Spinal cord (tissue), 10 donors: ENCODE results near the gene CDC42BPG. TPM values are rescaled to one million over a fixed set of nuclear protein-coding genes. Genes with fewer than 3 reads are reported as not detected.

Experiments used
- DNase-seq, 6 donors: peaks; one replicate each; pipeline versions ENCODE4 v3.0.0 to v3.0.0-alpha.2; 2013 to 2015; ENCODE audit warnings: low spot score in 6 of 6, low read depth in 4 of 6
- H3K27ac ChIP-seq: one replicate; pipeline ENCODE4 v1.5.1; 2013; ENCODE audit warnings: low read depth, low read length, control low read depth
- H3K27me3 ChIP-seq: one replicate; pipeline ENCODE4 v1.6.1; 2013; ENCODE audit warnings: low read length; ENCODE audit not compliant: control insufficient read depth, insufficient read depth
- H3K36me3 ChIP-seq: one replicate; pipeline ENCODE4 v1.6.1; 2013; ENCODE audit warnings: low read length; ENCODE audit not compliant: control insufficient read depth, insufficient read depth
- H3K4me1 ChIP-seq: one replicate; pipeline ENCODE4 v1.6.1; 2013; ENCODE audit warnings: low read length; ENCODE audit not compliant: control insufficient read depth, insufficient read depth
- H3K4me3 ChIP-seq: one replicate; pipeline ENCODE4 v1.5.1; 2013; ENCODE audit warnings: low read depth, low read length, control low read depth
- H3K9me3 ChIP-seq: one replicate; pipeline ENCODE4 v1.6.1; 2013; ENCODE audit warnings: low read length; ENCODE audit not compliant: control insufficient read depth, insufficient read depth
- WGBS: methylation state at CpG from one replicate; pipeline ENCODE4 v1.1.5; 2013; ENCODE audit warnings: missing lambda C conversion rate; ENCODE audit not compliant: insufficient coverage; 5-methylcytosine and 5-hydroxymethylcytosine counted together
- polyA plus RNA-seq, 2 donors: library from polyadenylated mRNA; unstranded; fragments of 120-200 nt; gene quantifications; one replicate each; pipeline ENCODE4 v1.2.1, GENCODE V29; 2013; ENCODE audit not compliant: insufficient read length in 2 of 2
- total RNA-seq, 2 donors: library from RNA; depleted of rRNA in 1 of 2; stranded (reverse); fragments of 120-200 nt in 1 of 2; fragments of >200 nt in 1 of 2; gene quantifications; one replicate each; pipeline versions ENCODE4 v1.2.3 to v1.2.4, GENCODE V29; 2013 to 2014
- donor health status: healthy.

The CDC42BPG gene
- total and polyA plus RNA-seq, 4 donors, result 0.43 to 2.0 (median 1.1) TPM

GRCh38 chr11:64880240-64881001 is 36.0 kb upstream of the CDC42BPG start:
- DNase-seq, result peak in 1 of 6 donors; percentile 60
- Histone ChIP-seq H3K4me3 (no peak overlapping the region), H3K27me3 (no peaks in the 10 kb centered on the region), H3K4me1 (peaks cover 54% of the 10 kb centered on the region), H3K27ac (peak overlapping the region; percentile 94), H3K9me3 (no peaks in the 10 kb centered on the region), H3K36me3 (peaks cover 6% of the 10 kb centered on the region)
- 38% methylated on average over 10 of the region's 14 CpGs for WGBS

GRCh38 chr11:64879244-64879900 is 34.9 kb upstream of the CDC42BPG start:
- Histone ChIP-seq H3K27me3 (no peaks in the 10 kb centered on the region), H3K9me3 (no peaks in the 10 kb centered on the region), H3K36me3 (peaks cover 9% of the 10 kb centered on the region), H3K27ac (peak overlapping the region; percentile 94), H3K4me3 (peak overlapping the region; percentile 96), H3K4me1 (peaks cover 65% of the 10 kb centered on the region)
- 14% methylated on average over 12 of the region's 16 CpGs for WGBS
- DNase-seq, result no peak

GRCh38 chr11:64878494-64879243 is 34.2 kb upstream of the CDC42BPG start, which contains the start of gene EHD1:
Gene EHD1 (minus strand): TSS chr11:64878621. CDS start chr11:64878464, 157 bp downstream.
- peaks cover 13% of the 10 kb centered on the region for H3K36me3 ChIP-seq
- H3K9me3 ChIP-seq, result no peaks in the 10 kb centered on the region
- WGBS, result 0% methylated on average over 59 of the region's 75 CpGs
- H3K27ac ChIP-seq, result peak within 1 kb of the TSS; percentile 94
- peak within 1 kb of the TSS; percentile 96 for H3K4me3 ChIP-seq
- peak; percentile 92 to 100 (median 99) for DNase-seq
- no peaks in the 10 kb centered on the region for H3K27me3 ChIP-seq
- peaks cover 71% of the 10 kb centered on the region for H3K4me1 ChIP-seq

- H3K36me3 ChIP-seq, result peaks cover 18% of the 10 kb centered on the region
- DNase-seq, result no peak
- no peaks in the 10 kb centered on the region for H3K27me3 ChIP-seq
- peak overlapping the region; percentile 85 for H3K27ac ChIP-seq
- WGBS, result 0% methylated on average over 21 of the region's 21 CpGs
- no peaks in the 10 kb centered on the region for H3K9me3 ChIP-seq
- peak overlapping the region; percentile 96 for H3K4me3 ChIP-seq
- peaks cover 71% of the 10 kb centered on the region for H3K4me1 ChIP-seq
These were observed 33.7 kb upstream of the CDC42BPG start for GRCh38 chr11:64878223-64878493.

- peak overlapping the region; percentile 96 for H3K4me3 ChIP-seq
- no peaks in the 10 kb centered on the region for H3K9me3 ChIP-seq
- H3K36me3 ChIP-seq, result peaks cover 24% of the 10 kb centered on the region
- H3K27me3 ChIP-seq, result no peaks in the 10 kb centered on the region
- peak in 1 of 6 donors; percentile 41 for DNase-seq
- under 1% methylated on average over 38 of the region's 41 CpGs for WGBS
- H3K27ac ChIP-seq, result peak overlapping the region; percentile 85
- H3K4me1 ChIP-seq, result peaks cover 76% of the 10 kb centered on the region
These were observed 33.2 kb upstream of the CDC42BPG start for GRCh38 chr11:64877390-64878222.

GRCh38 chr11:64876835-64877341 is 32.4 kb upstream of the CDC42BPG start:
- no peak for DNase-seq
- H3K36me3 ChIP-seq, result peaks cover 29% of the 10 kb centered on the region
- peak overlapping the region; percentile 96 for H3K4me3 ChIP-seq
- no peaks in the 10 kb centered on the region for H3K27me3 ChIP-seq
- no peaks in the 10 kb centered on the region for H3K9me3 ChIP-seq
- H3K27ac ChIP-seq, result peak overlapping the region; percentile 85
- 22% methylated on average over 14 of the region's 14 CpGs for WGBS
- H3K4me1 ChIP-seq, result peaks cover 80% of the 10 kb centered on the region

- DNase-seq, result peak in 2 of 6 donors; percentile 48 to 60
- H3K4me3 ChIP-seq, result peak overlapping the region; percentile 96
- H3K4me1 ChIP-seq, result peaks cover 83% of the 10 kb centered on the region
- peak overlapping the region; percentile 85 for H3K27ac ChIP-seq
- peaks cover 35% of the 10 kb centered on the region for H3K36me3 ChIP-seq
- no peaks in the 10 kb centered on the region for H3K27me3 ChIP-seq
- H3K9me3 ChIP-seq, result no peaks in the 10 kb centered on the region
- 45% methylated on average over 9 of the region's 11 CpGs for WGBS
These were observed 31.8 kb upstream of the CDC42BPG start for GRCh38 chr11:64876229-64876750.

GRCh38 chr11:64875369-64876228 is 31.1 kb upstream of the CDC42BPG start:
- H3K4me3 ChIP-seq, result peak overlapping the region; percentile 96
- DNase-seq, result no peak
- 65% methylated on average over 13 of the region's 17 CpGs for WGBS
- H3K27ac ChIP-seq, result peak overlapping the region; percentile 85
- H3K9me3 ChIP-seq, result no peaks in the 10 kb centered on the region
- H3K4me1 ChIP-seq, result peaks cover 83% of the 10 kb centered on the region
- H3K27me3 ChIP-seq, result no peaks in the 10 kb centered on the region
- H3K36me3 ChIP-seq, result peaks cover 42% of the 10 kb centered on the region
